Measurements from ENCODE around the gene LRRC40. TPM values are rescaled to one million over a fixed set of nuclear protein-coding genes. Genes with fewer than 3 reads are reported as not detected.
A peak's percentile ranks its signal among the peaks of the same experiment; 100 is the strongest.
"Not testable (repeated sequence)": the region's sequence is repeated elsewhere in the genome, so short reads cannot be mapped to it uniquely, and the experiment has no call there.

Gene LRRC40
- total RNA-seq, 2 donors from 2014 or later: 21.4 to 24.0 TPM

DNA sequence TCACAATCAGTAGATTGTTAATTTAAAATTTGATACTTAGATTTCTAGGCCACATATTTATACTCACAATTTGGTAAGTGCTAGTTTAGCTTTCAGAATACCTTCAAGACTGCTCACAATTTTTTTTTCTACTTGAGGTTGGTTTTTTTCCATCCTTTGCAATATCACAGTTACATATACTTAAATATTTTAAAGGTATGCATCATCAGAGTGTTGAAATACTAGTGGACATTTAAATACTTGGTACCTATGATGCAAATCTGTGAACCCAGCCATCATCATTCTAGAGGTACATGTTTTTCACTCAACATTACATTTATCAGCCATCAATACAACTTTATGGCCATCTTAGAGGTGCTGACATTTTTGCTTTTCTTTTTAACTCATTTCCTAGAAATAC, 6.2 kb upstream of the LRRC40 start:
- H3K9me3 Mint-ChIP-seq: no peaks in the 10 kb centered on the region
- H3K27me3 Mint-ChIP-seq: no peaks in the 10 kb centered on the region
- peaks cover 19% of the 10 kb centered on the region for H3K4me1 Mint-ChIP-seq
- H3K27ac Mint-ChIP-seq: peak overlapping the region; percentile 38
- ATAC-seq (replicated peaks): no peak
- H3K36me3 Mint-ChIP-seq (ENCODE audit: low read depth): peaks cover 65% of the 10 kb centered on the region
- H3K4me3 Mint-ChIP-seq: no peak overlapping the region

DNA sequence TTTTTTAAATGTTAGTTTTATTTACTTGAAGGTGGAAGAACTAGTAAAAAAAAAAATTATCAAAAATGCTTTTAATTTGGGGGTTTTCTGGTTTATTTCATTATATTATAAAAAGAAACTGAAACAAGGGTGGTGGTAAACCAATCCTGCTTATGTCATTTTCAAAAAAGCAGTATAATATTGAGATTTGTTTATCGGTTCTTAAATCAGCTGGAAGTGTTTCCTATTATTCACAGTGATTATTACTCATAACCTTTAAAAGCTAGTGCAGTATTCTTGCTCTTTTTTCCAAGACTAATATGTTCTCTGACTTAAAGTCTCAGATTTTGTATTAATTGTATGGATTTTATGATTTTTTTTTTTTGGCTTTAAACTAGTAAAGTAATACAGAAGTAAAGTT, 5.4 kb upstream of the LRRC40 start:
- Mint-ChIP-seq H3K27ac (peak overlapping the region; percentile 38), H3K27me3 (no peaks in the 10 kb centered on the region), H3K4me1 (peaks cover 19% of the 10 kb centered on the region), H3K36me3 (ENCODE audit: low read depth) (peaks cover 64% of the 10 kb centered on the region), H3K4me3 (no peak overlapping the region), H3K9me3 (no peaks in the 10 kb centered on the region)
- ATAC-seq (replicated peaks): peak; percentile 81

DNA sequence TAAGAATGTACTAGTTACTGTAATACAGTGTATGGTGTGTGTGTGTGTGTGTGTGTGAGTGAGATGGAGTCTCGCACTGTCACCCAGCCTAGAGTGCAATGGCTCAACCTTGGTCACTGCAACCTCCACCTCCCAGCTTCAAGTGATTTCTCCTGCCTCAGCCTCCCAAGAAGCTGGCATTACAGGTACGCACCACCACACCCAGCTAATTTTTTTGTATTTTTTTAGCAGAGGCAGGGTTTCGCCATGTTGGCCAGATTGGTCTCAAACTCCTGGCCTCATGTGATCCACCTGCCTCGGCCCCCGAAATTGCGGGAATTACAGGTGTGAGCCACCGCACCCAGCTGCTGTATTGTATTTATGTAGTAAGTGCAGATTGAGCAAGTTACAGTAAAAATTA, 2.9 kb upstream of the LRRC40 start:
- no peaks in the 10 kb centered on the region for H3K27me3 Mint-ChIP-seq
- H3K36me3 Mint-ChIP-seq (ENCODE audit: low read depth): peaks cover 61% of the 10 kb centered on the region
- H3K27ac Mint-ChIP-seq: no peak overlapping the region
- H3K9me3 Mint-ChIP-seq: no peaks in the 10 kb centered on the region
- no peak for ATAC-seq (replicated peaks)
- H3K4me3 Mint-ChIP-seq: peak overlapping the region; percentile 96
- H3K4me1 Mint-ChIP-seq: peaks cover 30% of the 10 kb centered on the region

DNA sequence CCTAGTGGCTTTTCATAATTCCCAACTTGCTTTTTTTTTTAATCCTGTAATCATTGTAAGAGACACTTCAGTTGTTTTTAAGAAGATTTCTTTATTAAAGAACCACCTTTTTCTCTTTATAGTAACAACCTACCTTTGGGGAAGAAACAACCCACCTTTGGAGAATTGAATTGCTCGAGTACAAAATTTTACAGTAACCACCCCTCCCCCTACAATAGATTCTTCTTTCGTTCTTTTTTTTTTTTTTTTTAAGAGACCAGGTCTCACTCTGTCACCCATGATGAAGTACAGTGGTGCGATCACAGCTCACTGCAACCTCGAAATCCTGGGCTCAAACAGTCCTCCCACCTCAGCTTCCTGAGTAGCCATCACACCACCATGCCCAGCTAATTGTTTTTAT, 2.1 kb upstream of the LRRC40 start:
- Mint-ChIP-seq H3K9me3 (no peaks in the 10 kb centered on the region), H3K27ac (peak overlapping the region; percentile 46), H3K4me1 (peaks cover 30% of the 10 kb centered on the region), H3K36me3 (ENCODE audit: low read depth) (peaks cover 53% of the 10 kb centered on the region), H3K27me3 (no peaks in the 10 kb centered on the region), H3K4me3 (peak overlapping the region; percentile 96)
- no peak for ATAC-seq (replicated peaks)

DNA sequence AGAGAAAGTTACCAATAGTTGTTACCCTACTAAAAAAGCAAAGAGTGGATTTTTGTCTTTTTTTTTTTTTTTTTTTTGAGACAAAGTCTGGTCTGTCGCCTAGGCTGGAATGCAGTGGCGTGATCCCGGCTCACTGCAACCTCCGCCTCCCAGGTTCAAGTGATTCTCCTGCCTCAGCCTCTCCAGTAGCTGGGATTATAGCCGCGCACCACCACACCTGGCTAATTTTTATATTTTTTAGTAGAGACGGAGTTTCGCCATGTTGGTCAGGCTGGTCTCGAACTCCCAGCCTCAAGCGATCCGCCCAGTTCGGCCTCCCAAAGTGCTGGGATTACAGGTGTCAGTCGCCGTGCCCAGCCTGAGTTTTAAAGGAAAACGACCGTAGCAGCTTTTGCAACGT, 1.5 kb upstream of the LRRC40 start:
- not testable (repeated sequence) for ATAC-seq (replicated peaks); H3K27me3 Mint-ChIP-seq; H3K9me3 Mint-ChIP-seq
- Mint-ChIP-seq H3K4me3 (peak overlapping the region; percentile 96), H3K4me1 (peaks cover 33% of the 10 kb centered on the region), H3K36me3 (ENCODE audit: low read depth) (peaks cover 50% of the 10 kb centered on the region), H3K27ac (peak overlapping the region; percentile 99)

DNA sequence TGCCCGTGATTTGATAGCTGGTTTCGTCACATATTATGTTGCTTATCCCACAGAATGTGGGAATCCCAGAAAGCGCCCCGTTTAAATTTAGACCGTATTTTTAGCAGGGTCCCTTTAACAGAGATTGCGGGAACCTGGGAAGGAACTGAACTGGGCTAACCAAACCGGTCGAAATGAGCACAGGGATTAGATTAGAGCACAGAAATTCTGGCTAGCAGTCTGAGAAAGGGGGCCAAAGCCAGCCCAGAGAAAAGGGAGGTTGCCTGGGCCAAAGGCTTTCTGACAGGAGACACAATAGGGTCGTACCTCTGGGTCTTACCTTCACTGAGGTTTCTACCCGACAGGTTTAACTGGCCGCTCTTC, 327 bp downstream of the LRRC40 start:
- peak overlapping the region; percentile 99 for H3K27ac Mint-ChIP-seq
- ATAC-seq (replicated peaks): peak; percentile 43

DNA sequence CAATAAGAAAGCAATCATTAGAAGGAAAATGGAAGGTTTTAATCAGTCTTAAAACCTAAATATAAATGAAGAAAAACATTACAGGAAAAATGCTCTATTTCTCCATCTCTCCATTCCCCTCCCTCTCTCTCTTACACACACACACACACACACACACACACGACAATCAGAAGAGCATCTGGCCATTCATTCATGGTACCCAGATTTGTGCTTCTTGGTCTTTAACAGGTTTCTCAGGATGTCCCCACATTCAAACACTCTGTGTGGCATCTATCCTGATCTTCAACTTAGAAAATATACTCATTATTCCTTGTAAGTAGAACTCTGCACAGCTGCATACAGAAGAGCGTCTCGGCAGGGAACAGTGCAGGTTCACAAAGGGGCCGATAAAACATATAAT, 779 bp downstream of the LRRC40 start:
- peak overlapping the region; percentile 96 for H3K4me3 Mint-ChIP-seq
- peaks cover 28% of the 10 kb centered on the region for H3K4me1 Mint-ChIP-seq
- H3K9me3 Mint-ChIP-seq: no peaks in the 10 kb centered on the region
- H3K36me3 Mint-ChIP-seq (ENCODE audit: low read depth): peaks cover 46% of the 10 kb centered on the region
- ATAC-seq (replicated peaks): no peak
- H3K27me3 Mint-ChIP-seq: no peaks in the 10 kb centered on the region
- H3K27ac Mint-ChIP-seq: peak overlapping the region; percentile 99

More for the DNA sequence above, 327 bp downstream of the LRRC40 start:
- Mint-ChIP-seq H3K9me3 (no peaks in the 10 kb centered on the region), H3K27me3 (no peaks in the 10 kb centered on the region), H3K4me1 (peaks cover 32% of the 10 kb centered on the region), H3K4me3 (peak overlapping the region; percentile 96), H3K36me3 (ENCODE audit: low read depth) (peaks cover 50% of the 10 kb centered on the region)

DNA sequence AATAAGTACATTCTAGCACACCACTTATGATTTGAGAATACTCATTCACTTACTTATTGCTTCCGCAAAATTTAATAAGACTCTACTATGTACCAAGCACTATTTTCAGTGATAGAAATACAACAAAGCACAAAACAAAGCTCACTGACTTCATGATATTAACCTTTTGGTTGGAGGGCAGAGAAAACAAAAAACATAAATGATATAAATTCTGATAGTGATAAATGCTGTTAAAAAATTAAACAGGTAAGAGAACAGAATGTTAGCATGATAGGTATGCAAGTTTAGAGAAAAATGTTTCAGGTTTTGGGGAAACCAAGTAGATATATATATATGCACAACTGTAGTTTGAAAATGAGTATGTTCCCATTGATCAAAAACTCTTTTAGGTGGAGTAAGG, 1.2 kb downstream of the LRRC40 start:
- no peaks in the 10 kb centered on the region for H3K9me3 Mint-ChIP-seq
- H3K36me3 Mint-ChIP-seq (ENCODE audit: low read depth): peaks cover 41% of the 10 kb centered on the region
- peak overlapping the region; percentile 96 for H3K4me3 Mint-ChIP-seq
- ATAC-seq (replicated peaks): no peak
- H3K27ac Mint-ChIP-seq: peak overlapping the region; percentile 99
- no peaks in the 10 kb centered on the region for H3K27me3 Mint-ChIP-seq
- H3K4me1 Mint-ChIP-seq: peaks cover 26% of the 10 kb centered on the region

DNA sequence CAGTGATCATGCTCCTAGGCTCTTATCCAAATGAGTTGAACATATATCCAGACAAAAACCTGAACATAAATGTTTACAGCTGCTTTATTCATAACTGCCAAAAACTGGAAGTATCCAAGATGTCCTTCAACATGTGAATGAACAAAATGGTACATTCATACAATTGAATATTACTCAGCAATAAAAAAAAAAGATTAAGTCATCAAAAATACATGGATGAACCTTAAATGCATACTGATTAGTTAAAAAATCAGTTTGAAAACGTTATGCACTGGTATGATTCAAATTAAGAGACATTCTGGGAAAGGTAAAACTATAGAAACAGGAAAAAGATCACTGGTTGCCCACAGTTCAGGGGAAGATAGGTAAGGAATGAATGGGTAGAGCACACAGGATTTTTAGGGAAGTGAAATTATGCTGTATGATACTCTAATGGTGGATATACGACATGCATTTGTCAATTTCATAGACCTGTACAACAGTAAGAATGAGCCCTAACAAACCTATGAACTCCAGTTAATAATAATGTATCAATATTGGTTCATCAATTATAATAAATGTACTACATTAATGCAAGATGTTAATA, 3.1 kb downstream of the LRRC40 start:
- Mint-ChIP-seq H3K27me3 (no peaks in the 10 kb centered on the region), H3K9me3 (no peaks in the 10 kb centered on the region)

DNA sequence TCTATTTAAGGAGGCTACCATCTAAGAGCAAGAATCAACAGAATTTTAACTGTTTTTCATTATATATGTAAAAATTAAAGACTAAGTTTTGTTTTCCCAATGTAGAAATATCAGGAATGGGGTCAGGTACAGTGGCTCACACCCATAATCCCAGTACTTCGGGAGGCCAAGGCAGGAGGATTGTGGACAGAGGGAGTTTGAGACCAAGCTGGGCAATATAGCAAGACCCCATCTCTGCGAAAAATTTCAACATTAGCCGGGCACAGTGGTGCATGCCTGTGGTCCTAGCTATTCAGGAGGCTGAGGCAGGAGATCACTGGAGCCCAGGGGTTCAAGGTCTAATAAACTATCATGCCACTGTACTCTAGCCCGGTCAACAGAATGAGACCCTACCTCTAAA, 5.3 kb downstream of the LRRC40 start:
- H3K9me3 Mint-ChIP-seq: no peaks in the 10 kb centered on the region
- no peak for ATAC-seq (replicated peaks)
- H3K36me3 Mint-ChIP-seq (ENCODE audit: low read depth): peaks cover 6% of the 10 kb centered on the region
- no peaks in the 10 kb centered on the region for H3K27me3 Mint-ChIP-seq
- no peak overlapping the region for H3K27ac Mint-ChIP-seq
- peaks cover 19% of the 10 kb centered on the region for H3K4me1 Mint-ChIP-seq
- H3K4me3 Mint-ChIP-seq: no peak overlapping the region

More for the DNA sequence above, 3.1 kb downstream of the LRRC40 start:
- Mint-ChIP-seq H3K4me3 (no peak overlapping the region), H3K36me3 (ENCODE audit: low read depth) (peaks cover 22% of the 10 kb centered on the region), H3K4me1 (peaks cover 19% of the 10 kb centered on the region), H3K27ac (no peak overlapping the region)
- ATAC-seq (replicated peaks): no peak

DNA sequence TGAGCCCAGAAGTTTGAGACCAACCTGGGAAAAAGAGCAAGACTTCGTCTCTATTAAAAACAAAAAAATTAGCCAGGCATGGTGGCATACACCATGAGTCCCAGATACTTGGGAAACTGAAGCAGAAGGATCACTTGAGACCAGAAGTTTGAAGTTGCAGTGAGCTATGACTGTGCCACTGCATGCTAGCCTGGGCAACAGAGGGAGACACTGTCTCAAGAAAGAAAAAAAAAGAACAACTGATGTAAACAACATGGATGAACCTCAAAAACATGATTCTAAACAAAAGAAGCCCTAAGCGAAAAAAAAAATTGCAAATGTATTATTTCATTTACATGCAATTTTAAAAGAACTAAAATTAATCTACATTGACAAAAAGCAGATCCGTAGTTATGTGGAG, 9.0 kb downstream of the LRRC40 start:
- ATAC-seq (replicated peaks): no peak
- H3K4me3 Mint-ChIP-seq: no peak overlapping the region
- no peaks in the 10 kb centered on the region for H3K9me3 Mint-ChIP-seq
- peaks cover 6% of the 10 kb centered on the region for H3K4me1 Mint-ChIP-seq
- no peaks in the 10 kb centered on the region for H3K27me3 Mint-ChIP-seq
- peaks cover 10% of the 10 kb centered on the region for H3K36me3 Mint-ChIP-seq (ENCODE audit: low read depth)
- no peak overlapping the region for H3K27ac Mint-ChIP-seq

DNA sequence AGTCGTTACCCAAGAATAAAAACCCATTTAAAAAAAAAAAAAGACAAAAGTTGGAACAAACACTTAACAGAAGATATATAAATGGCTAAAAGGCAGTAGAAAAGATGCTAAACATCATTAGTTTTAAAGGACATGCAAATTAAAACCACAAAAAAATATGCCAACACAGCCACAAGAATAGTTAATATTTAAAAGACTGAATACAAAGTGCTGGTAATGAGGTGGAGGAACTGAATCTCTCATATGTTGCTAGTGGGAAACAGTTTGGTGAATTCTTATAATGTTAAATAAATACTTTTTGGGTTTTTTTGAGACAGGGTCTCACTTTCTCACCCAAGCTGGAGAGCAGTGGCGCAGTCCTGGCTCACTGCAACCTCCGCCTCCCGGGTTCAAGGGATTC, 10.0 kb downstream of the LRRC40 start:
- no peaks in the 10 kb centered on the region for H3K9me3 Mint-ChIP-seq
- ATAC-seq (replicated peaks): no peak
- H3K4me3 Mint-ChIP-seq: no peak overlapping the region
- no peak overlapping the region for H3K27ac Mint-ChIP-seq
- peaks cover 10% of the 10 kb centered on the region for H3K4me1 Mint-ChIP-seq
- peaks cover 5% of the 10 kb centered on the region for H3K36me3 Mint-ChIP-seq (ENCODE audit: low read depth)
- H3K27me3 Mint-ChIP-seq: no peaks in the 10 kb centered on the region

DNA sequence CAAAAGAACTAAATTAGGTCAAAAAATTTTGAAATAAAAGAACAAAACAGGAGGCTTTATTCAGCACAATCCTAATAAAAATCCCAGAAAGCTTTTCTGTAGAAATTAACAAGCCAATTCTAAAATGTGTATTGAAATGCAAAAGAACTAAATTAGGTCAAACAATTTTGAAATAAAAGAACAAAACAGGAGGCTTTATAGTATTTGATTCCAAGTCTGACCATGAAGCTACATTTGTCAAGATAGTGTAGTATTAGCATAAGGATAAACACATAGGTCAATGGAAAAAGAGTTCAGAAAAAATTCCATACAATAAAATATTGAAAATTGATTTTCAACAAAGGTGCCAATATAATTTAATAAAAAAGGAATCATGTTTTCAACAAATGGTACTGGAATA, 10.8 kb downstream of the LRRC40 start:
- Mint-ChIP-seq H3K27me3 (no peaks in the 10 kb centered on the region), H3K27ac (no peak overlapping the region), H3K36me3 (ENCODE audit: low read depth) (peaks cover 4% of the 10 kb centered on the region), H3K9me3 (no peaks in the 10 kb centered on the region), H3K4me3 (no peak overlapping the region), H3K4me1 (peaks cover 10% of the 10 kb centered on the region)
- no peak for ATAC-seq (replicated peaks)

DNA sequence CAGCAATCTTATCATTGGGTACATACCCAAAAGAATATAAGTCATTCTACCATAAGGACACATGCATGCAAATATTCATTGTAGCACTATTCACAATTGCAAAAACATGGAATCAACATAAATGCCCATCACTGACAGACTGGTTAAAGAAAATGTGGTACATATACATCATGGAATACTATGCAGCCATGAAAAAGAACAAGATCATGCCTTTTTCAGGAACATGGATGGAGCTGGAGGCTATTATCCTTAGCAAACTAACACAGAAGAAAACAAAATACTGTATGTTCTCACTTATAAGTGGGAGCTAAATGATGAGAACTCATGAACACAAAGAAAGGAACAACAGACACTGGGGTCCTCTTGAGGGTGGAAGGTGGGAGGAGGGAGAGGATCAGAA, 12.9 kb downstream of the LRRC40 start:
- Mint-ChIP-seq H3K36me3 (ENCODE audit: low read depth) (peaks cover 20% of the 10 kb centered on the region), H3K4me1 (peaks cover 10% of the 10 kb centered on the region)
- H3K9me3 Mint-ChIP-seq; H3K4me3 Mint-ChIP-seq; H3K27me3 Mint-ChIP-seq; ATAC-seq (replicated peaks); H3K27ac Mint-ChIP-seq: not testable (repeated sequence)

DNA sequence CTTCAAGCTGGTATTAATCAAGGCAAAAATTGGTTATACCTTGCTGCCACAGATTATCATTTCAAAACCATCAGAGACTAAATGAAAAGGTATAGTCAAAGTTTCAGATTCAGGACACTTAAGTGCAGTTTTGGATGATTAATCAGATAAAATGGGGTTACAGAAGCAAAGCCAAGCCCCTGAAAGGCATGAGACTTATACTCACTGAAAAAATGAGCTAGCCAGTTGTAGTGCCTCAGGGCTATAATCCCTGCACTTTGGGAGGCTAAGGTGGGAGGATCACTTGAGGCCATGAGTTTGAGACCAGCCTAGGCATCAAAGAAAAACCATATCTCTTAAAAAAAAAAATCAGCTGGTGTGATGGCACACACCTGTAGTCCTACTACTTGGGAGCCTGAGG, 15.2 kb downstream of the LRRC40 start:
- Mint-ChIP-seq H3K27ac (no peak overlapping the region), H3K9me3 (no peaks in the 10 kb centered on the region), H3K4me1 (peaks cover 10% of the 10 kb centered on the region), H3K36me3 (ENCODE audit: low read depth) (peaks cover 38% of the 10 kb centered on the region), H3K27me3 (no peaks in the 10 kb centered on the region), H3K4me3 (no peak overlapping the region)
- ATAC-seq (replicated peaks): no peak

DNA sequence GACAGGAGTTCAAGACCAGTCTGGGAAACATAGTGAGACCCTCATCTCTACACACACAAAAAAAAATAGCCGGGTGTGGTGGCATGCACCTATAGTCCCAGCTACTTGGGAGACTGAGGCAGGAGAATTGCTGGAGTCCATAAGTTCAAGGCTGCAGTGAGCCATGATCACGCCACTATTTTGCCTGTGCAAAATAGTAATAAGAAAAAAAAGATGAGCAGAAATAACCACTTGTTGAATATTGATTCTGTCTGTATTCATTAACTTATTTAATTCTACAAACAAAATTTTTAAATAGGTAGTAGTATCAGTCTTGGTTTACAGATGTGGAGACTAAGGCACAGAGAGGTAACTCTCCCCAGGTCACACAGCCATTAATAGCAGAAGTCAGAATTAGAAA, 16.9 kb downstream of the LRRC40 start:
- H3K4me3 Mint-ChIP-seq: no peak overlapping the region
- peaks cover 10% of the 10 kb centered on the region for H3K4me1 Mint-ChIP-seq
- H3K27me3 Mint-ChIP-seq: no peaks in the 10 kb centered on the region
- no peak for ATAC-seq (replicated peaks)
- no peak overlapping the region for H3K27ac Mint-ChIP-seq
- peaks cover 48% of the 10 kb centered on the region for H3K36me3 Mint-ChIP-seq (ENCODE audit: low read depth)
- H3K9me3 Mint-ChIP-seq: no peaks in the 10 kb centered on the region
